ENCODE measurements around the gene MANEA. TPM values are rescaled to one million over a fixed set of nuclear protein-coding genes. Genes with fewer than 3 reads are reported as not detected.

The MANEA gene
- total and polyA plus RNA-seq, 2 of the 8 experiments (the other 6 are each of a cell fraction or from before 2014, with no cell fraction given) = 2.8 to 10.4 TPM

- CTCF ChIA-PET (ENCODE audit: partially characterized antibody) = no interaction called here
Observed at GRCh38 chr6:95589067-95589466, 11.7 kb downstream of the MANEA start.

More at GRCh38 chr6:95589067-95589466, 11.7 kb downstream of the MANEA start:
- Histone ChIP-seq H3K27me3 (replicated peaks in 1 of 4; ENCODE audit: control insufficient read depth in 3 of 4, extremely low read depth in 1 of 4, insufficient read depth in 3 of 4, low read length in 3 of 4) (no peaks in the 10 kb centered on the region), H4K5ac (ENCODE audit: insufficient read length, low read depth, low read length) (no peak overlapping the region), H3K9me3 (ENCODE audit: insufficient read depth in 2 of 2, low read depth in 1 of 2, low read length in 1 of 2) (peaks cover 4 to 7% of the 10 kb centered on the region in 2 experiments; a peak in 3 of 4 replicates), H2BK120ac (replicated peaks; ENCODE audit: low read depth, low read length) (no peak overlapping the region), H3K36me3 (ENCODE audit: control insufficient read depth in 2 of 4, insufficient read depth in 4 of 4, low read length in 3 of 4) (peaks cover 0 to 5% (median 0%) of the 10 kb centered on the region in 4 experiments; a peak in 2 of 8 replicates), H4K20me1 (replicated peaks in 1 of 2; ENCODE audit: control insufficient read depth in 1 of 2, insufficient read depth in 2 of 2, low read length in 2 of 2) (no peaks in the 10 kb centered on the region), H2BK12ac (ENCODE audit: low read depth, low read length) (no peak overlapping the region), H3K4me1 (replicated peaks in 1 of 4; ENCODE audit: control insufficient read depth in 3 of 4, insufficient read depth in 4 of 4, low read length in 3 of 4) (no peaks in the 10 kb centered on the region), H3K23ac (ENCODE audit: insufficient read length) (no peak overlapping the region), H3K4me2 (ENCODE audit: insufficient read depth in 1 of 2, low read depth in 2 of 2, low read length in 2 of 2) (no peak overlapping the region), H4K91ac (replicated peaks; ENCODE audit: insufficient read length, low read length) (no peak overlapping the region), H3K9ac (replicated peaks in 1 of 4; ENCODE audit: extremely low read depth in 1 of 4, low read depth in 3 of 4, low read length in 3 of 4) (no peak overlapping the region), H3K79me2 (ENCODE audit: control insufficient read depth in 1 of 2, insufficient read depth in 2 of 2, low read length in 2 of 2) (peaks cover 0 to 7% of the 10 kb centered on the region in 2 experiments; a peak in 2 of 4 replicates), H2AFZ (ENCODE audit: low read length) (no peak overlapping the region), H2BK20ac (ENCODE audit: low read length) (no peak overlapping the region), H2BK5ac (ENCODE audit: low read depth, low read length) (no peak overlapping the region), H3K27ac (ENCODE audit: low read depth, low read length) (no peak overlapping the region), H3K18ac (ENCODE audit: extremely low read depth, low read length) (no peak overlapping the region), H3K23me2 (ENCODE audit: low read depth, low read length) (no peaks in the 10 kb centered on the region), H3K56ac (replicated peaks; ENCODE audit: insufficient read length, low read depth, low read length) (no peak overlapping the region), H2AK5ac (ENCODE audit: low read depth, low read length) (no peak overlapping the region), H3K4ac (replicated peaks; ENCODE audit: insufficient read length, low read depth, low read length) (no peak overlapping the region), H3K79me1 (ENCODE audit: low read depth, low read length) (no peaks in the 10 kb centered on the region; the same call in 1 of the 2 replicates), H4K8ac (ENCODE audit: extremely low read depth, insufficient read depth, low read length) (no peak overlapping the region), H2BK15ac (ENCODE audit: low read length) (no peak overlapping the region), H3K14ac (ENCODE audit: insufficient read length) (no peak overlapping the region), H3K4me3 (ENCODE audit: extremely low read depth in 1 of 4, insufficient read depth in 2 of 4, low read depth in 3 of 4, low read length in 4 of 4) (no peak overlapping the region)
- POLR2A ChIA-PET (ENCODE audit: partially characterized antibody) = no interaction called here
- DNase-seq (ENCODE audit: low read depth in 1 of 2, low spot score in 2 of 2) (no peak), FAIRE-seq (no peak)
- TF ChIP-seq RXRA (IDR thresholded peaks at IDR 0.05; ENCODE audit: insufficient read depth, low read depth, low read length) (no peak), CEBPB (IDR thresholded peaks at IDR 0.05; ENCODE audit: low read depth, low read length) (no peak), SP1 (IDR thresholded peaks at IDR 0.05; ENCODE audit: low read depth, low read length) (no peak), TBP (IDR thresholded peaks at IDR 0.05; ENCODE audit: low read depth, low read length) (no peak), MAFK (IDR thresholded peaks at IDR 0.05; ENCODE audit: low read depth, low read length) (peak; percentile 37; the same call in 1 of the 2 replicates), RNF2 (IDR thresholded peaks at IDR 0.05; ENCODE audit: borderline replicate concordance, low read depth, low read length, missing control alignments, poor library complexity, severe bottlenecking) (no peak)
- WGBS, 2 experiments (ENCODE audit: extremely low coverage in 1 of 2, insufficient coverage in 1 of 2, insufficient read length in 1 of 2, insufficient replicate concordance in 2 of 2, low coverage in 1 of 2, low lambda C conversion rate in 2 of 2, missing lambda C conversion rate in 1 of 2) = 85% methylated on average over 1 of the region's 1 CpG; no CpG with 5 or more reads in 1 of the 2 experiments
